SK-N-SH (cell line): ENCODE measurements around the gene SP140. TPM values are rescaled to one million over a fixed set of nuclear protein-coding genes. Genes with fewer than 3 reads are reported as not detected.

Experiments
- CTCF ChIA-PET: fragments of 300-600, 350-600 bp; formaldehyde crosslinking; extraction: SDS; loops from one replicate; lab custom pipeline; 2021; lab: Yijun Ruan, JAX
- POLR2A ChIA-PET: fragments of 350-600 bp; sonication (Branson Sonifier 250); formaldehyde crosslinking; extraction: SDS; loops from one replicate; lab custom pipeline; 2020; ENCODE audit warnings: antibody characterized with exemption, inconsistent platforms; lab: Yijun Ruan, JAX
- DNase-seq: peaks from one replicate; pipeline ENCODE4 v3.0.0; 2012
- H2AFZ ChIP-seq: fragments of 200-600 bp; sonication (generic); 2 replicates; pipeline ENCODE4 v1.8.1; 2016; ENCODE audit warnings: antibody characterized with exemption, mild to moderate bottlenecking, low read depth
- H3F3A ChIP-seq: fragments of 200-600 bp; sonication (generic); replicated peaks from 2 replicates; pipeline ENCODE3; 2016; ENCODE audit warnings: antibody characterized with exemption, mild to moderate bottlenecking; ENCODE audit not compliant: insufficient read depth
- H3K27ac ChIP-seq, 2 experiments: fragments of 200-500 bp in 1 of 2; fragments of 200-600 bp in 1 of 2; sonication (Bioruptor generic) in 1 of 2; sonication (generic), shearing (Covaris generic) in 1 of 2; 2 replicates each; pipeline versions ENCODE4 v1.5.1 to v1.6.1; 2014 to 2016; ENCODE audit warnings: low read depth in 2 of 2, inconsistent platforms in 1 of 2, low read length in 1 of 2, mild to moderate bottlenecking in 1 of 2, mixed read lengths in 1 of 2
- H3K27me3 ChIP-seq: fragments of 200-600 bp; sonication (generic), shearing (Covaris generic); 2 replicates; pipeline ENCODE4 v1.6.1; 2016; ENCODE audit warnings: mixed run types; ENCODE audit not compliant: insufficient read depth
- H3K36me3 ChIP-seq, 2 experiments: fragments of 200-500 bp in 1 of 2; fragments of 200-600 bp in 1 of 2; sonication (Bioruptor generic) in 1 of 2; sonication (generic) in 1 of 2; replicated peaks in 1 of 2; 2 replicates each; pipeline versions ENCODE3 to v1.5.1; 2014 to 2016; ENCODE audit warnings: low read length in 1 of 2, mild to moderate bottlenecking in 1 of 2; ENCODE audit not compliant: insufficient read depth in 2 of 2, control insufficient read depth in 1 of 2
- H3K4me1 ChIP-seq, 2 experiments: fragments of 200-500 bp in 1 of 2; fragments of 200-600 bp in 1 of 2; sonication (Bioruptor generic) in 1 of 2; sonication (generic), shearing (Covaris generic) in 1 of 2; 2 replicates each; pipeline versions ENCODE4 v1.5.1 to v1.6.1; 2014 to 2016; ENCODE audit warnings: low read depth in 1 of 2, low read length in 1 of 2, mixed run types in 1 of 2; ENCODE audit not compliant: insufficient read depth in 2 of 2, control insufficient read depth in 1 of 2
- H3K4me2 ChIP-seq: fragments of 200-600 bp; sonication (generic), shearing (Covaris generic); 2 replicates; pipeline ENCODE4 v1.6.1; 2017; ENCODE audit warnings: mixed run types
- H3K4me3 ChIP-seq, 2 experiments: fragments of 200-500 bp in 1 of 2; fragments of 200-600 bp in 1 of 2; sonication (Bioruptor generic) in 1 of 2; sonication (generic), shearing (Covaris generic) in 1 of 2; 2 replicates each; pipeline versions ENCODE4 v1.5.1 to v1.8.1; 2014 to 2016; ENCODE audit warnings: low read depth in 2 of 2, inconsistent platforms in 1 of 2, low read length in 1 of 2, mild to moderate bottlenecking in 1 of 2, mixed read lengths in 1 of 2, moderate library complexity in 1 of 2
- H3K79me2 ChIP-seq: fragments of 200-600 bp; sonication (generic); 2 replicates; pipeline ENCODE4 v1.8.1; 2017; ENCODE audit warnings: mild to moderate bottlenecking; ENCODE audit not compliant: insufficient read depth
- H3K9ac ChIP-seq: fragments of 200-600 bp; sonication (generic); 2 replicates; pipeline ENCODE4 v1.6.1; 2017; ENCODE audit warnings: mixed run types
- H3K9me2 ChIP-seq: fragments of 200-600 bp; sonication (generic); 2 replicates; pipeline ENCODE4 v1.6.1; 2017; ENCODE audit warnings: mixed run types
- H3K9me3 ChIP-seq: fragments of 200-600 bp; sonication (generic); 2 replicates; pipeline ENCODE4 v1.6.1; 2017; ENCODE audit warnings: mixed run types, mild to moderate bottlenecking, moderate library complexity
- H4K20me1 ChIP-seq: fragments of 200-600 bp; sonication (generic); 2 replicates; pipeline ENCODE4 v1.6.1; 2017; ENCODE audit warnings: mild to moderate bottlenecking, mixed run types; ENCODE audit not compliant: insufficient read depth
- CHD2 ChIP-seq: fragments of 150-350 bp; IDR thresholded peaks from 2 replicates; pipeline ENCODE4 v1.6.1; 2018; ENCODE audit warnings: low read length; ENCODE audit not compliant: partially characterized antibody
- CTCF ChIP-seq: fragments of 200-600 bp; sonication (generic); IDR thresholded peaks from 2 replicates; pipeline ENCODE4 v1.6.1; 2017; ENCODE audit warnings: antibody characterized with exemption, mild to moderate bottlenecking, moderate library complexity
- FOXJ3 ChIP-seq: sonication (generic); formaldehyde crosslinking; IDR thresholded peaks from 2 replicates; pipeline ENCODE4 v1.5.1; 2020; ENCODE audit warnings: mild to moderate bottlenecking, missing genetic modification reagents
- GABPA ChIP-seq: IDR thresholded peaks from 2 replicates; pipeline ENCODE4 v1.4.0; 2012; ENCODE audit warnings: low read depth, mild to moderate bottlenecking
- JUND ChIP-seq: IDR thresholded peaks from 2 replicates; pipeline ENCODE4 v1.4.0; 2012
- MEF2A ChIP-seq: IDR thresholded peaks from 2 replicates; pipeline ENCODE4 v1.4.0; 2012; ENCODE audit warnings: low read depth, borderline replicate concordance
- MXI1 ChIP-seq: IDR thresholded peaks from 2 replicates; pipeline ENCODE4 v1.6.1; 2012; ENCODE audit warnings: mild to moderate bottlenecking, low read depth, low read length, improper control_type of control experiment
- NFIC ChIP-seq: IDR thresholded peaks from 2 replicates; pipeline ENCODE4 v1.4.0; 2012; ENCODE audit warnings: borderline replicate concordance
- POLR2AphosphoS5 ChIP-seq: IDR thresholded peaks from 2 replicates; pipeline ENCODE4 v1.6.1; 2012; ENCODE audit warnings: low read depth, low read length
- REST ChIP-seq: IDR thresholded peaks from 2 replicates; pipeline ENCODE4 v1.6.1; 2012; ENCODE audit warnings: mild to moderate bottlenecking, low read depth, low read length, moderate library complexity
- RXRA ChIP-seq: IDR thresholded peaks from 2 replicates; pipeline ENCODE4 v1.4.0; 2012; ENCODE audit warnings: low read depth, mild to moderate bottlenecking, borderline replicate concordance
- SMC3 ChIP-seq: IDR thresholded peaks from 2 replicates; pipeline ENCODE4 v1.6.1; 2012; ENCODE audit warnings: low read depth, low read length, improper control_type of control experiment
- TCF12 ChIP-seq: IDR thresholded peaks from 2 replicates; pipeline ENCODE4 v1.4.0; 2012
- TEAD4 ChIP-seq: IDR thresholded peaks from 2 replicates; pipeline ENCODE4 v1.4.0; 2012; ENCODE audit warnings: mild to moderate bottlenecking, borderline replicate concordance; ENCODE audit not compliant: insufficient read depth
- WGBS: methylation state at CpG from one replicate; pipeline ENCODE4 v1.1.6; 2017; ENCODE audit warnings: low lambda C conversion rate; 5-methylcytosine and 5-hydroxymethylcytosine counted together
- polyA plus RNA-seq, 3 experiments: library from polyadenylated mRNA; depleted of rRNA; stranded (reverse); fragments of >200 nt; gene quantifications; 2 replicates each; pipeline ENCODE4 v1.2.3, GENCODE V29; 2012
- TF ChIP-seq, protein P1 (sequence below): IDR thresholded peaks from 2 replicates; pipeline ENCODE4 v1.4.0; 2012; ENCODE audit warnings: low read depth, borderline replicate concordance
- TF ChIP-seq, protein P2 (sequence below): IDR thresholded peaks from 2 replicates; pipeline ENCODE4 v1.4.0; 2012; ENCODE audit warnings: low read depth, borderline replicate concordance
- TF ChIP-seq, protein P3 (sequence below): IDR thresholded peaks from 2 replicates; pipeline ENCODE4 v1.4.0; 2012; ENCODE audit warnings: low read depth

The SP140 gene
- polyA plus RNA-seq, 1 of the 3 experiments (the other 2 are of a cell fraction): 0.71 TPM

- Histone ChIP-seq H2AFZ (no peak overlapping the region), H3K27me3 (no peaks in the 10 kb centered on the region), H3K4me2 (no peak overlapping the region), H3K4me1 (no peaks in the 10 kb centered on the region), H3K9ac (no peak overlapping the region), H3K36me3 (peaks cover 6 to 8% of the 10 kb centered on the region in 2 experiments), H4K20me1 (no peaks in the 10 kb centered on the region), H3K4me3 (no peak overlapping the region), H3K79me2 (no peaks in the 10 kb centered on the region), H3F3A (no peaks in the 10 kb centered on the region), H3K27ac (no peak overlapping the region), H3K9me2 (no peaks in the 10 kb centered on the region), H3K9me3 (no peaks in the 10 kb centered on the region)
- TF ChIP-seq, protein P1, sequence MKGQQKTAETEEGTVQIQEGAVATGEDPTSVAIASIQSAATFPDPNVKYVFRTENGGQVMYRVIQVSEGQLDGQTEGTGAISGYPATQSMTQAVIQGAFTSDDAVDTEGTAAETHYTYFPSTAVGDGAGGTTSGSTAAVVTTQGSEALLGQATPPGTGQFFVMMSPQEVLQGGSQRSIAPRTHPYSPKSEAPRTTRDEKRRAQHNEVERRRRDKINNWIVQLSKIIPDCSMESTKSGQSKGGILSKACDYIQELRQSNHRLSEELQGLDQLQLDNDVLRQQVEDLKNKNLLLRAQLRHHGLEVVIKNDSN: no peak
- TF ChIP-seq TCF12 (no peak), GABPA (no peak), SMC3 (no peak), REST (no peak), POLR2AphosphoS5 (no peak), NFIC (no peak), RXRA (no peak), CTCF (no peak), MXI1 (no peak), CHD2 (no peak), FOXJ3 (no peak), MEF2A (no peak), TEAD4 (no peak), JUND (no peak)
- TF ChIP-seq, protein P2, sequence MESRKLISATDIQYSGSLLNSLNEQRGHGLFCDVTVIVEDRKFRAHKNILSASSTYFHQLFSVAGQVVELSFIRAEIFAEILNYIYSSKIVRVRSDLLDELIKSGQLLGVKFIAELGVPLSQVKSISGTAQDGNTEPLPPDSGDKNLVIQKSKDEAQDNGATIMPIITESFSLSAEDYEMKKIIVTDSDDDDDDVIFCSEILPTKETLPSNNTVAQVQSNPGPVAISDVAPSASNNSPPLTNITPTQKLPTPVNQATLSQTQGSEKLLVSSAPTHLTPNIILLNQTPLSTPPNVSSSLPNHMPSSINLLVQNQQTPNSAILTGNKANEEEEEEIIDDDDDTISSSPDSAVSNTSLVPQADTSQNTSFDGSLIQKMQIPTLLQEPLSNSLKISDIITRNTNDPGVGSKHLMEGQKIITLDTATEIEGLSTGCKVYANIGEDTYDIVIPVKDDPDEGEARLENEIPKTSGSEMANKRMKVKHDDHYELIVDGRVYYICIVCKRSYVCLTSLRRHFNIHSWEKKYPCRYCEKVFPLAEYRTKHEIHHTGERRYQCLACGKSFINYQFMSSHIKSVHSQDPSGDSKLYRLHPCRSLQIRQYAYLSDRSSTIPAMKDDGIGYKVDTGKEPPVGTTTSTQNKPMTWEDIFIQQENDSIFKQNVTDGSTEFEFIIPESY: no peak
- TF ChIP-seq, protein P3, sequence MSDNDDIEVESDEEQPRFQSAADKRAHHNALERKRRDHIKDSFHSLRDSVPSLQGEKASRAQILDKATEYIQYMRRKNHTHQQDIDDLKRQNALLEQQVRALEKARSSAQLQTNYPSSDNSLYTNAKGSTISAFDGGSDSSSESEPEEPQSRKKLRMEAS: no peak
- POLR2A ChIA-PET: no interaction called here
- 73% methylated on average over 7 of the region's 7 CpGs for WGBS
- no peak for DNase-seq
- CTCF ChIA-PET: no interaction called here
Observed at GRCh38 chr2:230178546-230179485, 46.7 kb upstream of the SP140 start.
